Measurements from ENCODE around the gene OR10S1. TPM values are rescaled to one million over a fixed set of nuclear protein-coding genes. Genes with fewer than 3 reads are reported as not detected.
"Not testable (repeated sequence)": the region's sequence is repeated elsewhere in the genome, so short reads cannot be mapped to it uniquely, and the experiment has no call there.

The OR10S1 gene, protein sequence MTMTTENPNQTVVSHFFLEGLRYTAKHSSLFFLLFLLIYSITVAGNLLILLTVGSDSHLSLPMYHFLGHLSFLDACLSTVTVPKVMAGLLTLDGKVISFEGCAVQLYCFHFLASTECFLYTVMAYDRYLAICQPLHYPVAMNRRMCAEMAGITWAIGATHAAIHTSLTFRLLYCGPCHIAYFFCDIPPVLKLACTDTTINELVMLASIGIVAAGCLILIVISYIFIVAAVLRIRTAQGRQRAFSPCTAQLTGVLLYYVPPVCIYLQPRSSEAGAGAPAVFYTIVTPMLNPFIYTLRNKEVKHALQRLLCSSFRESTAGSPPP
- total RNA-seq (not detected), polyA plus RNA-seq (not detected)

- no peak for DNase-seq
- no peak within 1 kb of the TSS for H3K27ac ChIP-seq (ENCODE audit: low read depth, low read length)
- intact Hi-C loops (cut with micrococcal nuclease), result no loop called here
- ChIA-PET POLR2A (ENCODE audit: partially characterized antibody) (no interaction called here), CTCF (ENCODE audit: partially characterized antibody) (no interaction called here)
- no peaks in the 10 kb centered on the region for H3K27me3 ChIP-seq (ENCODE audit: insufficient read depth, low read length)
- H3K36me3 ChIP-seq (ENCODE audit: insufficient read depth, low read length), result no peaks in the 10 kb centered on the region
- no peaks in the 10 kb centered on the region for H3K36me3 Mint-ChIP-seq
- H3K4me3 ChIP-seq (ENCODE audit: low read length in 2 of 2), result no peak within 1 kb of the TSS
- H3K4me1 ChIP-seq (ENCODE audit: insufficient read depth, low read length), result no peaks in the 10 kb centered on the region
- H3K4me3 Mint-ChIP-seq, result no peak within 1 kb of the TSS
- H3K4me1 Mint-ChIP-seq, result no peaks in the 10 kb centered on the region
- H3K27me3 Mint-ChIP-seq, result no peaks in the 10 kb centered on the region
- H3K9me3 ChIP-seq (ENCODE audit: control insufficient read depth in 1 of 2, low read length in 2 of 2), result no peaks in the 10 kb centered on the region
- H3K27ac Mint-ChIP-seq, result no peak within 1 kb of the TSS
- peaks cover 0 to 15% (median 3%) of the 10 kb centered on the region in 8 donors for H3K9me3 Mint-ChIP-seq
These were observed at the start of gene OR10S1 for GRCh38 chr11:123977731-123978347. Gene OR10S1 (minus strand): TSS chr11:123977781. CDS start chr11:123977664, 117 bp downstream.

- Mint-ChIP-seq H3K36me3 (no peaks in the 10 kb centered on the region), H3K9me3 (no peaks in the 10 kb centered on the region), H3K4me3 (no peak within 1 kb of the TSS), H3K27ac (no peak within 1 kb of the TSS), H3K4me1 (no peaks in the 10 kb centered on the region), H3K27me3 (peaks cover 0 to 2% of the 10 kb centered on the region in 2 donors)
- DNase-seq, result no peak
- ChIA-PET CTCF (ENCODE audit: partially characterized antibody) (no interaction called here), POLR2A (ENCODE audit: partially characterized antibody) (no interaction called here)
- Histone ChIP-seq H3K4me1 (ENCODE audit: insufficient read depth, low read length) (no peaks in the 10 kb centered on the region), H3K36me3 (ENCODE audit: insufficient read depth, low read length) (no peaks in the 10 kb centered on the region), H3K4me3 (ENCODE audit: low read length in 2 of 2) (no peak within 1 kb of the TSS), H3K9me3 (ENCODE audit: control insufficient read depth in 1 of 2, low read length in 2 of 2) (no peaks in the 10 kb centered on the region), H3K27ac (ENCODE audit: low read depth, low read length) (no peak within 1 kb of the TSS), H3K27me3 (ENCODE audit: insufficient read depth, low read length) (no peaks in the 10 kb centered on the region)
- intact Hi-C loops (cut with micrococcal nuclease), result no loop called here
These were observed 48.9 kb upstream of the OR10S1 start, which contains the start of gene OR10G8 for GRCh38 chr11:124026498-124026897. Gene OR10G8 (plus strand): TSS chr11:124026798. CDS start chr11:124029623, 2,825 bp downstream.

DNA sequence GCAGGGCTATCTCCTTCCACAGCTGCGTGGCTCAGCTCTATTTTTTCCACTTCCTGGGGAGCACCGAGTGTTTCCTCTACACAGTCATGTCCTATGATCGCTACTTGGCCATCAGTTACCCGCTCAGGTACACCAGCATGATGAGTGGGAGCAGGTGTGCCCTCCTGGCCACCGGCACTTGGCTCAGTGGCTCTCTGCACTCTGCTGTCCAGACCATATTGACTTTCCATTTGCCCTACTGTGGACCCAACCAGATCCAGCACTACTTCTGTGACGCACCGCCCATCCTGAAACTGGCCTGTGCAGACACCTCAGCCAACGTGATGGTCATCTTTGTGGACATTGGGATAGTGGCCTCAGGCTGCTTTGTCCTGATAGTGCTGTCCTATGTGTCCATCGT, 38.3 kb upstream of the OR10S1 start:
- H3K36me3 Mint-ChIP-seq; POLR2A ChIA-PET (ENCODE audit: partially characterized antibody); H3K27me3 Mint-ChIP-seq: not testable (repeated sequence)

GRCh38 chr11:124012697-124013096, 35.1 kb upstream of the OR10S1 start, which contains the start of gene OR10G4:
Gene OR10G4 (plus strand): TSS chr11:124012997. CDS start chr11:124015575, 2,578 bp downstream.
- Histone ChIP-seq H3K36me3 (ENCODE audit: insufficient read depth, low read length) (no peaks in the 10 kb centered on the region), H3K4me1 (ENCODE audit: insufficient read depth, low read length) (no peaks in the 10 kb centered on the region), H3K4me3 (ENCODE audit: low read length in 2 of 2) (no peak within 1 kb of the TSS), H3K27ac (ENCODE audit: low read depth, low read length) (no peak within 1 kb of the TSS), H3K9me3 (ENCODE audit: control insufficient read depth in 1 of 2, low read length in 2 of 2) (no peaks in the 10 kb centered on the region), H3K27me3 (ENCODE audit: insufficient read depth, low read length) (no peaks in the 10 kb centered on the region)
- ChIA-PET POLR2A (ENCODE audit: partially characterized antibody) (no interaction called here), CTCF (ENCODE audit: partially characterized antibody) (no interaction called here)
- intact Hi-C loops (cut with micrococcal nuclease), result no loop called here
- Mint-ChIP-seq H3K9me3 (no peaks in the 10 kb centered on the region), H3K27ac (no peak within 1 kb of the TSS), H3K4me1 (no peaks in the 10 kb centered on the region), H3K4me3 (no peak within 1 kb of the TSS), H3K36me3 (no peaks in the 10 kb centered on the region), H3K27me3 (peaks cover 0 to 2% of the 10 kb centered on the region in 2 donors)
- DNase-seq, result no peak

More for the DNA sequence above, 38.3 kb upstream of the OR10S1 start:
- H3K9me3 ChIP-seq (ENCODE audit: control insufficient read depth in 1 of 2, low read length in 2 of 2); intact Hi-C loops (cut with micrococcal nuclease); H3K36me3 ChIP-seq (ENCODE audit: insufficient read depth, low read length); H3K4me3 ChIP-seq (ENCODE audit: low read length in 2 of 2); H3K4me1 ChIP-seq (ENCODE audit: insufficient read depth, low read length); H3K4me3 Mint-ChIP-seq; H3K27ac Mint-ChIP-seq; H3K9me3 Mint-ChIP-seq; H3K27me3 ChIP-seq (ENCODE audit: insufficient read depth, low read length); DNase-seq; H3K4me1 Mint-ChIP-seq; H3K27ac ChIP-seq (ENCODE audit: low read depth, low read length); CTCF ChIA-PET (ENCODE audit: partially characterized antibody): not testable (repeated sequence)

GRCh38 chr11:123995119-123995518, 17.5 kb upstream of the OR10S1 start, which contains the start of gene OR10G6:
Gene OR10G6 (minus strand): TSS chr11:123995161. CDS start chr11:123995161, 0 bp downstream.
- no peak within 1 kb of the TSS for H3K4me3 Mint-ChIP-seq
- peaks cover 0 to 1% of the 10 kb centered on the region in 2 donors for H3K27me3 Mint-ChIP-seq
- H3K27ac ChIP-seq (ENCODE audit: low read depth, low read length), result no peak within 1 kb of the TSS
- DNase-seq, result no peak
- intact Hi-C loops (cut with micrococcal nuclease), result no loop called here
- no peaks in the 10 kb centered on the region for H3K4me1 ChIP-seq (ENCODE audit: insufficient read depth, low read length)
- ChIA-PET CTCF (ENCODE audit: partially characterized antibody) (no interaction called here), POLR2A (ENCODE audit: partially characterized antibody) (no interaction called here)
- no peak within 1 kb of the TSS for H3K4me3 ChIP-seq (ENCODE audit: low read length in 2 of 2)
- H3K27ac Mint-ChIP-seq, result peak within 1 kb of the TSS in 1 of 7 donors; percentile 68
- no peaks in the 10 kb centered on the region for H3K4me1 Mint-ChIP-seq
- no peaks in the 10 kb centered on the region for H3K9me3 Mint-ChIP-seq
- H3K36me3 Mint-ChIP-seq, result no peaks in the 10 kb centered on the region
- H3K36me3 ChIP-seq (ENCODE audit: insufficient read depth, low read length), result no peaks in the 10 kb centered on the region
- H3K27me3 ChIP-seq (ENCODE audit: insufficient read depth, low read length), result no peaks in the 10 kb centered on the region
- H3K9me3 ChIP-seq (ENCODE audit: control insufficient read depth in 1 of 2, low read length in 2 of 2), result no peaks in the 10 kb centered on the region

DNA sequence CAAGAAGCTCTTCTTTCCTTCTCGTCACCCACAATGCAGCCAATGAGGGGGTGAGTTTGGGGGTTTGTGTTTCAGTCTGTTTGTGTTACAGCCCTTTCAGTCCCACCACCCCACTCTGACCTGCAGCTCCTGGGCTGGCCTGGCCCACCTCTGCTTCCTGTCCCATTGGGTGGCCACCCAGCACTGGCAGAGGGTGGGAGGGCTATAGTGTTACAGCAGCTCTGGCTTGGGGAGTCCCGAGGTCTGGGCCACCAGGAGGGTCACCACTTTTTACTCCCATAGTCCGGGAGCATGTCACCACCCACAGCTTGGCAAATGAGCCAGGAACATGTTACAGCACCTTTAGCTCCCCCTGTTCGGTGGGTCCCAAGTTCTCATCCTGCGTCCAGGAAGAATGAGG, 1.7 kb upstream of the OR10S1 start:
- intact Hi-C loops (cut with micrococcal nuclease), result no loop called here
- no peak overlapping the region for H3K4me3 Mint-ChIP-seq
- DNase-seq, result no peak
- H3K4me1 ChIP-seq (ENCODE audit: insufficient read depth, low read length), result no peaks in the 10 kb centered on the region
- no peak overlapping the region for H3K27ac ChIP-seq (ENCODE audit: low read depth, low read length)
- no peaks in the 10 kb centered on the region for H3K36me3 Mint-ChIP-seq
- H3K4me3 ChIP-seq (ENCODE audit: low read length in 2 of 2), result no peak overlapping the region
- H3K9me3 Mint-ChIP-seq, result peaks cover 2 to 22% (median 5%) of the 10 kb centered on the region in 8 donors
- POLR2A ChIA-PET (ENCODE audit: partially characterized antibody), result no interaction called here
- CTCF ChIA-PET (ENCODE audit: partially characterized antibody), result no interaction called here
- H3K9me3 ChIP-seq (ENCODE audit: control insufficient read depth in 1 of 2, low read length in 2 of 2), result no peaks in the 10 kb centered on the region
- H3K36me3 ChIP-seq (ENCODE audit: insufficient read depth, low read length), result no peaks in the 10 kb centered on the region
- H3K27me3 ChIP-seq (ENCODE audit: insufficient read depth, low read length), result no peaks in the 10 kb centered on the region
- no peak overlapping the region for H3K27ac Mint-ChIP-seq
- H3K4me1 Mint-ChIP-seq, result no peaks in the 10 kb centered on the region
- peaks cover 0 to 2% of the 10 kb centered on the region in 2 donors for H3K27me3 Mint-ChIP-seq

GRCh38 chr11:123976770-123977560, 616 bp downstream of the OR10S1 start:
- Mint-ChIP-seq H3K27ac (no peak overlapping the region), H3K36me3 (no peaks in the 10 kb centered on the region), H3K4me3 (no peak overlapping the region), H3K9me3 (peaks cover 0 to 10% (median 0%) of the 10 kb centered on the region in 8 donors), H3K27me3 (peaks cover 0 to 1% of the 10 kb centered on the region in 2 donors), H3K4me1 (no peaks in the 10 kb centered on the region)
- no peaks in the 10 kb centered on the region for H3K36me3 ChIP-seq (ENCODE audit: insufficient read depth, low read length)
- CTCF ChIA-PET (ENCODE audit: partially characterized antibody), result no interaction called here
- intact Hi-C loops (cut with micrococcal nuclease), result no loop called here
- no peak overlapping the region for H3K27ac ChIP-seq (ENCODE audit: low read depth, low read length)
- POLR2A ChIA-PET (ENCODE audit: partially characterized antibody), result no interaction called here
- no peaks in the 10 kb centered on the region for H3K9me3 ChIP-seq (ENCODE audit: control insufficient read depth in 1 of 2, low read length in 2 of 2)
- no peaks in the 10 kb centered on the region for H3K4me1 ChIP-seq (ENCODE audit: insufficient read depth, low read length)
- no peaks in the 10 kb centered on the region for H3K27me3 ChIP-seq (ENCODE audit: insufficient read depth, low read length)
- H3K4me3 ChIP-seq (ENCODE audit: low read length in 2 of 2), result no peak overlapping the region
- DNase-seq, result no peak

Measured in CD4-positive, alpha-beta memory T cell (primary cell).